ENCODE measurements around the gene PRKCA.
"Not testable (repeated sequence)": the region's sequence is repeated elsewhere in the genome, so short reads cannot be mapped to it uniquely, and the experiment has no call there.

The PRKCA gene

DNA sequence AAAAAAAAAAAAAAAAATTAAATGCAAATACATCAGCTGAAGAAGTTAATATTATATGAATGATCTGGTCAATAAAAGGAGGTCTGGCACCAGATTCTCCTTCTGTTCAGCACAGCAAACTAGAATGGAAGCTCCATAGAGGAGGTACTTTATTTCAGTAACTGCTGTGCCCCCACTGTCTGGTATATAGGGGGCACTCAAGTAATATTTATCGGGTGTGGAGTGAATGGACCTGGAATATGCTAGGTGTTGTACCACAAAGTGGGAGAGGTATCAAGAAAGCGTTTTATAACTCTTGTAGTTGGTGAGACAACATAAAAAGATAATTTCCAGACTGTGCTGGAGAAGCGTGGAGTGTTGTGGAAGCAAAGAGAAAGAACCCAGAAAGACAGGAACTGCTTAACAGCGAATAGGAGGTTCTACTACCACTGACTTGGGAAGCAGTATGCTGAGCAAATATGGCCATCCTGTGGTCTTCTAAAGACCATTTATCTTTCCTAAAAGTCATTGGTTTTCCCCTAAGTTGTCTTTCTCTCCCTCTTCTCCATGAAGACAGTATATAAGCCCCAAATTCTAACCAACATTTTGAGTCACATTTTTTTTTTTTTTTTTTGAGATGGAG is 12.2 kb upstream of the PRKCA start:
- Histone ChIP-seq H3K27me3 (no peaks in the 10 kb centered on the region), H3K4me1 (no peaks in the 10 kb centered on the region), H3K4me3 (no peak overlapping the region), H3K9me3 (no peaks in the 10 kb centered on the region), H3K36me3 (no peaks in the 10 kb centered on the region), H3K27ac (no peak overlapping the region)
- intact Hi-C loops (cut with DNase I; ENCODE audit: low total_unique reads) = no loop called here
- DNase-seq = no peak
- TF ChIP-seq, protein P1, sequence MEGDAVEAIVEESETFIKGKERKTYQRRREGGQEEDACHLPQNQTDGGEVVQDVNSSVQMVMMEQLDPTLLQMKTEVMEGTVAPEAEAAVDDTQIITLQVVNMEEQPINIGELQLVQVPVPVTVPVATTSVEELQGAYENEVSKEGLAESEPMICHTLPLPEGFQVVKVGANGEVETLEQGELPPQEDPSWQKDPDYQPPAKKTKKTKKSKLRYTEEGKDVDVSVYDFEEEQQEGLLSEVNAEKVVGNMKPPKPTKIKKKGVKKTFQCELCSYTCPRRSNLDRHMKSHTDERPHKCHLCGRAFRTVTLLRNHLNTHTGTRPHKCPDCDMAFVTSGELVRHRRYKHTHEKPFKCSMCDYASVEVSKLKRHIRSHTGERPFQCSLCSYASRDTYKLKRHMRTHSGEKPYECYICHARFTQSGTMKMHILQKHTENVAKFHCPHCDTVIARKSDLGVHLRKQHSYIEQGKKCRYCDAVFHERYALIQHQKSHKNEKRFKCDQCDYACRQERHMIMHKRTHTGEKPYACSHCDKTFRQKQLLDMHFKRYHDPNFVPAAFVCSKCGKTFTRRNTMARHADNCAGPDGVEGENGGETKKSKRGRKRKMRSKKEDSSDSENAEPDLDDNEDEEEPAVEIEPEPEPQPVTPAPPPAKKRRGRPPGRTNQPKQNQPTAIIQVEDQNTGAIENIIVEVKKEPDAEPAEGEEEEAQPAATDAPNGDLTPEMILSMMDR (IDR thresholded peaks at IDR 0.05) = peak; percentile 21

DNA sequence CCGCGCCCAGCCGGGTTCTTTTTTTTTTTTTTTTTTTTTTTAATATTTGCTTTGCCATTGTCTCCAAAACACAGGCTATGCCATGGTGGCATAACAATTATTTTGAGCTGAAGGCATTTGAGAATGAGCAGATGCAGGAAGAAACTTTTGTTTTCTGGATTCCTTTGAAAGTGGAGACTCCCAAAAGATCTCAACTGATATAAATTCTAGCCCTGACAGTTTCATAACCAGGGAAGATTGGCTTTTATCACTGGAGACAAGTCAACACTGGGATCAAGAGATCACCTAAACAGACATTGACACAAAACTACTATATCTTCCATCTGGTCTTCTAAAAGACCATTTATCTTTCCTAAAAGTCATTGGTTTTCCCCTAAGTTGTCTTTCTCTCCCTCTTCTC is 10.1 kb upstream of the PRKCA start:
- Histone ChIP-seq H3K27me3 (no peaks in the 10 kb centered on the region), H3K36me3 (no peaks in the 10 kb centered on the region), H3K4me1 (no peaks in the 10 kb centered on the region), H3K27ac (no peak overlapping the region), H3K4me3 (no peak overlapping the region), H3K9me3 (no peaks in the 10 kb centered on the region)
- TF ChIP-seq, protein P1 (IDR thresholded peaks at IDR 0.05) = no peak
- intact Hi-C loops (cut with DNase I; ENCODE audit: low total_unique reads) = no loop called here
- DNase-seq = no peak

DNA sequence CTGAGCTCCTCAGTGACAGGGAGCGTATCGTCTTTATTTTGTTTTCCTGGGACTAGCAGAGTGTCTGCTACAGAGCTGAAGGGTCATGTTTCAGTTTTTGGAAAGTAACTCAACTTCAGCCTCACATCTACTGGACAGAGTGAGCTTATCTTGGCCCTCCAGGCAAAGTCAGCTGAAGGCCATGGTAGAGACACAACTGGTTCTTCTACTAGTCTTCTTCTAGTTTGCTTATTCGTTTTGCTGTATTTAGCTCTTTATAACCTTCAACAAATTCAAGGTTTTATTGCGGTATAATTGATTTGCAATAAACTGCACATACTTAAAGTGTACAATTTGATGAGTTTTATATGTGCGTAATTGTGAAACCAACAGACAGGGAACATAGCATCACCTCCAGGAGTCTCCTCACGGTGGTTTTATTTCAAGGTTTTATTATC is 6.1 kb upstream of the PRKCA start:
- no peaks in the 10 kb centered on the region for H3K36me3 ChIP-seq
- TF ChIP-seq, protein P1 (IDR thresholded peaks at IDR 0.05) = no peak
- no peak overlapping the region for H3K27ac ChIP-seq
- no peaks in the 10 kb centered on the region for H3K27me3 ChIP-seq
- peaks cover 0 to 1% (median 1%) of the 10 kb centered on the region in 4 donors for H3K4me1 ChIP-seq
- no peaks in the 10 kb centered on the region for H3K9me3 ChIP-seq
- intact Hi-C loops (cut with DNase I; ENCODE audit: low total_unique reads) = no loop called here
- no peak overlapping the region for H3K4me3 ChIP-seq
- no peak for DNase-seq

DNA sequence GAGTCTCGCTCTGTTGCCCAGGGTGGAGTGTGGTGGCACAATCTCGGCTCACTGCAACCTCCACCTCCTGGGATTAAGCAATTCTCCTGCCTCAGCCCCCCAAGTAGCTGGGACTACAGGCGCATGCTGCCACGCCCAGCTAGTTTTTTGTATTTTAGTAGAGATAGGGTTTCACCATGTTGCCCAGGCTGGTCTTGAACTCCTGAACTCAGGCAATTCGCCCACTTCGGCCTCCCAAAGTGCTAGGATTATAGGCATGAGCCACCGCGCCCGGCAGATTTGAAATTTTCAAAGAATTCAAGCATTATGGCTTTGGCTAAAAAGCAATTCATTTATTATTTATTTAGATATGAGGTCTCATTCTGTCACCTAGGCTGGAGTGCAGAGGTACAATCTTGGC is 5.0 kb upstream of the PRKCA start:
- H3K27ac ChIP-seq; H3K36me3 ChIP-seq; DNase-seq; intact Hi-C loops (cut with DNase I; ENCODE audit: low total_unique reads); H3K4me1 ChIP-seq; H3K27me3 ChIP-seq; H3K4me3 ChIP-seq; H3K9me3 ChIP-seq: not testable (repeated sequence)

DNA sequence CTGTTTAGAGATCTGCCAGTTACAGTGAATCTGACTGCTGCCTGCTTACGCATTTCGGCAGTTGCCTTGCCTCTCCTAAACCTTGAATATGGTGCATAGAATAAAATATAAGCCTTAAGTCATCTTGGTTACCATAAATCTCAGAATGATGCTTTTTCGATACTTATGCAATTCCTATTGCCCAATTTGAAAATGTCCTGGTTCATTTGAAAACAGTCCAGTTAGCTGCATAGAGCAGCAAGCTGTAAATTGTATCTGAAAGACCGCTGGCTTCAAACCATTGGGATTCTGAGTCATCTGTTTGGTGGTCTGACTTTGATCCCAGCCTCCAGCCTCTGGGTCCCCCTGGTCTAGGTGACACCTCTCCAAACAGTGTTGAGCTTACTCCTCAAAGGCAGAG is 2.7 kb upstream of the PRKCA start:
- no peak overlapping the region for H3K4me3 ChIP-seq
- DNase-seq = no peak
- intact Hi-C loops (cut with DNase I; ENCODE audit: low total_unique reads) = no loop called here

DNA sequence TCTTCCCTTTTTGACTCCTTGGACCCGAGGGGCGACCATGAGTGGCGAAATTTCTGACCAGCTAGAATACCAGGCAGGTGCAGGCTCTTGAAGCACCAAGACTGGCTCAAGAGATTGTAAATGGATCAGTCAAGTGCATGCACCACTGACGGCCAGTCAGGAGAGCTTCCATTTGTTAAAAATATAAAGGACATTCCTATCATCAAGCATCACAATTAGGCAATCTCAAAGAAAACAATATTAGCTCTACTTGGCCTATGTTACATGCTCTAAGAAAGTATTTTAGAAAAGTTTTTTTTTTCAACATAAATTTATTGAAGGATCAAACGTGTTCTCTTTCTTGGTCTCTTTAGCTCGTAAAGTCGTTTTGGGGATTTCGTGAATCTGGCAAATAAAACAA is 1.5 kb upstream of the PRKCA start:
- intact Hi-C loops (cut with DNase I; ENCODE audit: low total_unique reads) = no loop called here
- no peak for DNase-seq
- H3K27ac ChIP-seq = no peak overlapping the region
- TF ChIP-seq, protein P1 (IDR thresholded peaks at IDR 0.05) = no peak
- H3K4me3 ChIP-seq = no peak overlapping the region
- H3K36me3 ChIP-seq = no peaks in the 10 kb centered on the region
- H3K9me3 ChIP-seq = no peaks in the 10 kb centered on the region
- peaks cover 0 to 29% (median 18%) of the 10 kb centered on the region in 4 donors for H3K4me1 ChIP-seq
- no peaks in the 10 kb centered on the region for H3K27me3 ChIP-seq

More for the DNA sequence above, 2.7 kb upstream of the PRKCA start:
- no peaks in the 10 kb centered on the region for H3K9me3 ChIP-seq
- TF ChIP-seq, protein P1 (IDR thresholded peaks at IDR 0.05) = no peak
- no peaks in the 10 kb centered on the region for H3K27me3 ChIP-seq
- peaks cover 0 to 19% (median 16%) of the 10 kb centered on the region in 4 donors for H3K4me1 ChIP-seq
- no peaks in the 10 kb centered on the region for H3K36me3 ChIP-seq
- H3K27ac ChIP-seq = no peak overlapping the region

Data from tibial artery (tissue), 4 donors.